SH-SY5Y (cell line): ENCODE measurements around the gene TUB.

Experiments used
- GATA2 ChIP-seq: IDR thresholded peaks from 2 replicates; pipeline ENCODE4 v1.6.1; 2011; ENCODE audit warnings: mild to moderate bottlenecking, low read depth, low read length
- GATA3 ChIP-seq: IDR thresholded peaks from 2 replicates; pipeline ENCODE4 v1.6.1; 2011; ENCODE audit warnings: low read depth, mild to moderate bottlenecking, low read length, moderate library complexity

DNA sequence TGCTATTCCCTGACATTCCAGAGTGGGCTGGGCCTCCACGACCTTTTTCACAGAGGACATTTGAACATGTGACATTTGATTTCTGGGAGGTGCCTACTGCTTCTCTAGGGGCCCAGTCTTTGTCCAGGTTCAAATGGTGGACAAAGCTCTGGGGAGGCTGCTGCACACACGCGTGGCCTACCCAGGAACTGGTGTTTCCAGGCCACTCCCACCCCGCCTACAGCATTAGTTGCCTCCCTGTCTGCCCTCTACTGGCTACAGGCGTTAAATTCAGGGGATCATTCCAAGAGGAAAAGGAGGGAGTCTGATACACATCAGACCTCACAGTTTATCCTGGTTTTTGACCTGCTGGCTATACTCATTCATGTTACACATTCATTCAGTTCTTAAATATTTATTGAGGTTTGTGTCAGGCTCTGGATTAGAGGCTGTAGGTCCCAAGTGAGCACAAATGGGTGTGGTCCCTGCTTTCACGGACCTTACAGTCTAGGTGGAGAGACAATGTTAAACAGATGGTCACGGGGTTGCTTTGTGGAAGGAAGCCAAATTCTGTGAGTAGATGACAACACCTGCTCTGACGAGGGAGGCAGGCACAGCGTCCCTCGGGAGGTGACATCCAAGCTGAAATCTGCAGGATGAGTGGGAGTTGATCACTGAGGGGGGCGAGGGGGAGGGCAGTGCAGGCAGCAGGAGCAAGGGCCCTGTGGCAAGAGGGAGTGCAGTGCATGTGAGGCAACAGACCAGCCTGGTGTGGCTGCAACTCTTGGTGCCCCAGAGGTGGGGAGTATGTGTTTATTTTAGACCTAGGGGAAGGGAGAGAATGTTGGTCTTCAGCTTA lies 11.8 kb downstream of the TUB start:
- TF ChIP-seq GATA2 (no peak), GATA3 (no peak)
